HEK293T (cell line): ENCODE measurements around the gene SLC35G2.
A peak's percentile ranks its signal among the peaks of the same experiment; 100 is the strongest.

Source experiments
- CTCF ChIA-PET: fragments of 350-600 bp; formaldehyde crosslinking; extraction: SDS; loops from one replicate; lab custom pipeline; 2021; ENCODE audit warnings: antibody characterized with exemption, inconsistent platforms; lab: Yijun Ruan, JAX
- POLR2A ChIA-PET: fragments of 350-600 bp; formaldehyde crosslinking; extraction: SDS; loops from one replicate; lab custom pipeline; 2020; ENCODE audit warnings: antibody characterized with exemption, inconsistent platforms; lab: Yijun Ruan, JAX
- DNase-seq: peaks from one replicate; pipeline ENCODE4 v3.0.0; 2012; ENCODE audit warnings: mixed read lengths; ENCODE audit errors: extremely low spot score
- ARNT ChIP-seq: fragments of 450-650 bp; IDR thresholded peaks from 2 replicates; pipeline ENCODE4 v1.6.1; 2017; ENCODE audit warnings: mild to moderate bottlenecking
- BHLHE40 ChIP-seq: fragments of 450-650 bp; IDR thresholded peaks from 2 replicates; pipeline ENCODE4 v1.6.1; 2016; ENCODE audit warnings: mild to moderate bottlenecking, moderate library complexity, borderline replicate concordance
- CTBP1 ChIP-seq: fragments of 450-650 bp; IDR thresholded peaks from 2 replicates; pipeline ENCODE4 v1.6.1; 2016; ENCODE audit warnings: borderline replicate concordance
- ELF4 ChIP-seq: fragments of 450-650 bp; IDR thresholded peaks from 2 replicates; pipeline ENCODE4 v1.6.1; 2017; ENCODE audit warnings: antibody characterized with exemption
- FOXA1 ChIP-seq: fragments of 450-650 bp; IDR thresholded peaks from 2 replicates; pipeline ENCODE4 v1.6.1; 2016; ENCODE audit warnings: mild to moderate bottlenecking
- FOXK2 ChIP-seq: fragments of 450-650 bp; IDR thresholded peaks from 2 replicates; pipeline ENCODE4 v1.6.1; 2016; ENCODE audit warnings: mild to moderate bottlenecking
- FOXM1 ChIP-seq: fragments of 450-650 bp; IDR thresholded peaks from 2 replicates; pipeline ENCODE4 v1.6.1; 2017; ENCODE audit warnings: mild to moderate bottlenecking, borderline replicate concordance
- HDGF ChIP-seq: fragments of 450-650 bp; IDR thresholded peaks from 2 replicates; pipeline ENCODE4 v1.6.1; 2017; ENCODE audit warnings: antibody characterized with exemption, borderline replicate concordance
- L3MBTL2 ChIP-seq: fragments of 450-650 bp; conservative IDR thresholded peaks from 2 replicates; pipeline ENCODE4 v1.6.1; 2016; ENCODE audit warnings: mild to moderate bottlenecking
- LEF1 ChIP-seq: fragments of 450-650 bp; IDR thresholded peaks from 2 replicates; pipeline ENCODE4 v1.6.1; 2017; ENCODE audit warnings: mild to moderate bottlenecking, borderline replicate concordance
- NFRKB ChIP-seq: fragments of 450-650 bp; IDR thresholded peaks from 2 replicates; pipeline ENCODE4 v1.6.1; 2016; ENCODE audit warnings: mild to moderate bottlenecking, moderate library complexity
- PKNOX1 ChIP-seq: fragments of 450-650 bp; IDR thresholded peaks from 2 replicates; pipeline ENCODE4 v1.6.1; 2016
- SP1 ChIP-seq: fragments of 450-650 bp; IDR thresholded peaks from 2 replicates; pipeline ENCODE4 v1.6.1; 2017
- SUZ12 ChIP-seq: fragments of 450-650 bp; IDR thresholded peaks from 2 replicates; pipeline ENCODE4 v1.6.1; 2016; ENCODE audit warnings: mild to moderate bottlenecking
- TARDBP ChIP-seq: fragments of 450-650 bp; IDR thresholded peaks from 2 replicates; pipeline ENCODE4 v1.6.1; 2016
- ZNF384 ChIP-seq: fragments of 450-650 bp; IDR thresholded peaks from 2 replicates; pipeline ENCODE4 v1.6.1; 2016

The SLC35G2 gene

DNA sequence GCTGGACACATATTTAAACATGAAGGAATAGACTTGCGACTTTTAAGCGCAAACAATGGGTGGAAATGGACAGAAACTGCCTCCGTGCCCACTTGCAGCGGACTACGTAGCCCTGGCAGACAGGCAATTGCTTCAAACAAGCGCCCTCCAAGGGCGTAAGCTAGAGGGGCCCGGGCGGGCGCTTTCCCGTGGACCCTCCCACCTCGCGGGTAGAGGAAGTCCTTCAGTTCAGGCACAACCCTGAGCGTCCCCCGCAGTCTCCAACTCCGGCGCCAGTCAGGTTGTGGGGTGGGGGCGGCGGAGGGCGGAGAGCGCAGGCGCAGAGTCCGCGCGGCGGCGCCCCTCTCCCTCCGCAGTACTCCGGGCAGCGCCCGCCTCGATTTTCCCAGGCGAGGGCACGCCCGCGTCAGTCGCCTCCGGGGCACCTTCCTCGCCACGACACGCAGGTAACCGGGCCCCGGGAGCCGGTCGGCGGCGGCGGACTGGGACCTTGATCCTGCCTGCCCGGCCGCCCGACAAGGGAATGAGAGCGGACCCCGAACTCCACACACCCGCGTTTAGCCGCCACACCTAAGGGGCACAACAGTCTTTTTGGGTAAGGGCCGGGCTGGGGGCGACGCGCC, at the start of gene SLC35G2:
SLC35G2 (plus strand) TSS at position 358 of the 623 bp plus-strand sequence. CDS start 35,335 bp downstream, outside the sequence.
- TF ChIP-seq HDGF (no peak), L3MBTL2 (peak; percentile 56), LEF1 (no peak), SP1 (no peak)
- POLR2A ChIA-PET: interaction anchor here (0.7 to 1.3 kb wide), 6 partner anchors 20 to 165 kb away, joined by 3 to 9 read pairs (median 3); partner anchors contain the start of gene STAG1
- DNase-seq: peak; percentile 68
- CTCF ChIA-PET: interaction anchor here (0.8 kb wide), 1 partner anchor 197 kb away, joined by 3 read pairs; no protein-coding TSS in a partner anchor

- TF ChIP-seq ELF4: no peak
- TF ChIP-seq ARNT: no peak
- ChIA-PET POLR2A (interaction anchor here (1.6 kb wide), 1 partner anchor 89 kb away, joined by 5 read pairs; the partner anchor contains the start of gene NCK1), CTCF (no interaction called here)
- no peak for DNase-seq
Measured at GRCh38 chr3:136772709-136773108, 46.2 kb upstream of the SLC35G2 start.

GRCh38 chr3:136778865-136779264, 40.1 kb upstream of the SLC35G2 start:
- CTCF ChIA-PET: no interaction called here
- TF ChIP-seq SP1 (no peak), PKNOX1 (no peak), SUZ12 (no peak)
- DNase-seq: no peak
- POLR2A ChIA-PET: no interaction called here

- ChIA-PET CTCF (interaction anchor here (0.7 kb wide), 1 partner anchor 96 kb away, joined by 7 read pairs; no protein-coding TSS in a partner anchor), POLR2A (no interaction called here)
- no peak for DNase-seq
- TF ChIP-seq L3MBTL2: no peak
Measured at GRCh38 chr3:136780741-136781140, 38.2 kb upstream of the SLC35G2 start.

GRCh38 chr3:136783708-136784191, 35.2 kb upstream of the SLC35G2 start:
- ChIA-PET CTCF (no interaction called here), POLR2A (no interaction called here)
- no peak for DNase-seq
- TF ChIP-seq ELF4: no peak
- no peak for TF ChIP-seq HDGF
- no peak for TF ChIP-seq PKNOX1
- TF ChIP-seq FOXK2: no peak

DNA sequence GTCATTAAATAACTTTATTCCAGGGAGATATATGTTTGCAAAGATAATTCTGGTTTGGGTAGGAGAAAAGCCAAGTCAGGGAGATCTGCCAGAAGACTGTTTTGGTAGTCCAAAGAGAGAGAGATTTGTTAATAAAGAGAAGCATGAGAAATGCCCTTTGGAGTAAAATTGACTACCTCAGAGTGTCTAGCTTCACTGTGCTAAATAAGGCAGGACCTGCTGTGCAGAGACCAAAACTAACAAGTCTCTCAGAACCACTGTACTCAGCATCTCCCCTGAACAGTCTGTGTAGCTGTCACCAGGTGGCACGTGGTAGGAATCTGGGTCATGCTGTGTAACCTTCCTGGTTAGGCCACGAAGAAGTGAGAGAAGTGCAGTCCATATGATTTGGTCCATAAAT, 31.6 kb upstream of the SLC35G2 start:
- CTCF ChIA-PET: interaction anchor here (0.6 to 0.9 kb wide), 2 partner anchors 35 to 536 kb away, joined by 3 read pairs; partner anchors contain the start of gene STAG1
- DNase-seq: no peak
- no peak for TF ChIP-seq NFRKB
- peak; percentile 59 for TF ChIP-seq L3MBTL2
- POLR2A ChIA-PET: interaction anchor here (1.5 to 1.9 kb wide), 2 partner anchors 35 to 74 kb away, joined by 4 to 6 read pairs; partner anchors contain the start of genes NCK1 and STAG1

GRCh38 chr3:136788154-136788553, 30.8 kb upstream of the SLC35G2 start:
- no peak for DNase-seq
- CTCF ChIA-PET: interaction anchor here (0.9 kb wide), 1 partner anchor 36 kb away, joined by 3 read pairs; the partner anchor contains the start of gene STAG1
- TF ChIP-seq ELF4 (no peak), LEF1 (no peak), TARDBP (no peak), HDGF (no peak), PKNOX1 (no peak), SUZ12 (no peak), NFRKB (no peak), FOXK2 (no peak), L3MBTL2 (no peak), BHLHE40 (no peak), ARNT (no peak), ZNF384 (no peak), SP1 (no peak), FOXM1 (no peak), FOXA1 (no peak), CTBP1 (no peak)
- POLR2A ChIA-PET: interaction anchor here (1.5 to 1.9 kb wide), 2 partner anchors 36 to 74 kb away, joined by 4 to 6 read pairs; partner anchors contain the start of genes NCK1 and STAG1
